HUDEP-2 (cell line): Measurements from ENCODE around the gene CACNG8.

Experiments used
- DNase-seq, 76 experiments: peaks; one replicate each; lab custom pipeline; 2025; ENCODE audit not compliant: unreplicated experiment in 76 of 76; lab: John Stamatoyannopoulos, UW

CACNG8 gene

DNA sequence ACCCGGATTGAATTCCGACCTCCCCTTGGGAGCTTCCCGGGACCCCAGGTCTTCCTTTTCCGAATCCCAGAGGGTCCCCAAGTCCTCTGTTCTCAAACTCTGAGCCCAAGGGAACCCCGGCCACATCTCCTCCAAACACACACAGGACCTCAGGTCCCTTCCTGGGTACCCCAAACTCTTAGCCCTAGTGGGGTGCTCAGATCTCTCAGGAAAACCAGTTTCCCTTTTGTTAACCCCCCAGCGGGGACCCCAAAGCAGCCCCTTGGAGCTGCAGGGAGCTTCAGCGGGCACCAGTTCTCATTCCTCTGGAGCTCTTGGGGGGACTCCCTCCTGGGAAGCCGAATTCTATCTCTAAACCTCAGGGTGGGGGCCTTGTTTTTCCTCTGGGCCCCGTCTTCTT is 29.5 kb downstream of the CACNG8 start:
- no peak for DNase-seq

DNA sequence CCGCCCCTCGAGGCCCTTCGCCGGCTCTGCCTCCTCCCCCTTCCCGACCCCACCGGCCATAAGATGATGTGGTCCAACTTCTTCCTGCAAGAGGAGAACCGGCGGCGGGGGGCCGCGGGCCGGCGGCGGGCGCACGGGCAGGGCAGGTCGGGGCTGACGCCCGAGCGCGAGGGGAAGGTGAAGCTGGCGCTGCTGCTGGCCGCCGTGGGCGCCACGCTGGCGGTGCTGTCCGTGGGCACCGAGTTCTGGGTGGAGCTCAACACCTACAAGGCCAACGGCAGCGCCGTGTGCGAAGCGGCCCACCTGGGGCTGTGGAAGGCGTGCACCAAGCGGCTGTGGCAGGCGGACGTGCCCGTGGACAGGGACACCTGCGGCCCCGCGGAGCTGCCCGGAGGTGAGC is 30.1 kb downstream of the CACNG8 start:
- DNase-seq = no peak

DNA sequence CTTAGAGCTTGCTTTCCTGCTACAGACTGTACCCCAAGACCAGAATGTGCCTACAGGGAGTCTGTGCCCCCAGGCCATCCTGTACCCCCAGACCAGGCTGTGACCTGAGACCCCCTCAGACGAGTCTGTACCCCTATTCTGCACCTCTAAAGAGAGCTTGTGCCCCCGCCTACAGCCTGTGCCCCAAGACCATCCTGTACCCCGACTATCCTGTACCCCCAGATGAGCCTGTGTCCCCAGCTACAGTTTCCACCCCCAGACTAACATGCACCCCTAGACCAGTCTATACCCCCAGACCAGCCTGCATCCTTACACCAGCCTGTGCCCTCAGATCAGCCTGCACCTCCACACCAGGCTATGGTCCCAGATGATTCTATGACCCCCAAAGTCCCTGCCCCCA is 30.7 kb downstream of the CACNG8 start:
- DNase-seq = no peak

DNA sequence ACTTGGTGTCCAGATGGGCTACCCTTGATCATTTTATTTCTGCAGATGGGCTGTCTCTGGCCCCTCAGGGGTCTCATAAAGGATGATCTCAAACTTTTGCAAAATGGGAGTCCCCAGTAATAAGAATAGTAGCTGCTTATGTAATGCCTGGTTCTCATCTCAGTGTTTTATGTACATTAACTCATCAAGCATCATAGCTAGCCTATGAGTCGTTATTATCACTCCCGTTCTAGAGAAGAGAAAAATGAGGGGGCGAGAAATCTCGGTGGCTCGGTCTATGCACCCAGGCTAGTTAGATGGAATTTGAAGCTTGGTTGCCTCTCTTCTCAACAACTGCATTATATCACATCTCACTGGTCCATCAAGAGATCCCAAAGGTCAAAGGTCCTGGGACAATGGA is 32.1 kb downstream of the CACNG8 start:
- DNase-seq = no peak

DNA sequence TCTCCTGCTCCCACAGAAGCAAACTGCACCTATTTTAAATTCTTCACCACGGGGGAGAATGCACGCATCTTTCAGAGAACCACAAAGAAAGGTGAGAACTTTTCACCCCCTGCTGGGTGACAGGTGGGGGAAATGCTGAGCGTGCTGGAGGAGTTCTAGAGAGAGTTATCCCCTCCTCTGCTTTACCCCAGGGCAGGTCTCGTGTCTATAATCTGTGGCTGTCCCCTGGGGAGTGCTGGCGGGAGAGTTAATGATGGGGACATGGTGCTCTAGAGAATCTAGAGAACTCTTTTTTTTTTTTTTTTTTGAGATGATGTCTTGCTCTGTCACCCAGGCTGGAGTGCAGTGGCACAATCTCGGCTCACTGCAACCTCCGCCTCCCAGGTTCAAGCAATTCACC is 35.5 kb downstream of the CACNG8 start:
- no peak for DNase-seq

DNA sequence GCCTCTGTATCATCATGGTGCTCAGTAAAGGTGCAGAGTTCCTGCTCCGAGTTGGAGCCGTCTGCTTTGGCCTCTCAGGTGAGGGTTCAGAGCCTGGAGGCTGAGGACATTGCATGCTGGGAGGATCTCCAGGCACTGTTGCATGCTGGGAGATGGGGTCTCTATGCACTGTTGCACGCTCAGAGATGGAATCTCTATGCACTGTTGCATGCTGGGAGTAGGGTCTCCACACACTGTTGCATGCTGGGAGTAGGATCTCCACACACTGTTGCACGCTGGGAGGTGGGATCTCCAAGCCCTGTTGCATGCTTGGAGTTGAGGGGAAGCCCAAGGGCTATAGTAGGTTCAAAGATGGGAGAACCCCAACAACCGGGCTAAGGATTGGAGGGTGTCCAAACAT is 37.0 kb downstream of the CACNG8 start:
- DNase-seq = no peak

DNA sequence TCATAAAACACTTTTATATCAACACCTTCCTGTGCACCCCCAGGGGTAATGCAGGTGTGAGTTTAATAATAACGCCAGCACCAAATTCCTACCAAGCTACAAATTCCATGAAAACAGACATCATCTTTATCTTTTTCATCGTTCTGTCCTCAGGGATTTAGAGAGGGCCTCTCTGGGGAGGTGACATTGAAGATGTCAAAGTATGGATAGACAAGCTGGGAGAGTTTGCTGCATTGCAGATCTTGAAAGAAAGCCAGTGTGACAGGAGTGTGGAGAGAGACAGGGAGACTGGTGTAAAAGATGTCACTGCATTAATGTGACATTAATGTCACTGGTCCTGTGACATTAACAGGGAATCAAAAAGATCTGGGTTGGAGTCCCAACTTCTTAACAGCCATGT is 38.8 kb downstream of the CACNG8 start:
- no peak for DNase-seq

DNA sequence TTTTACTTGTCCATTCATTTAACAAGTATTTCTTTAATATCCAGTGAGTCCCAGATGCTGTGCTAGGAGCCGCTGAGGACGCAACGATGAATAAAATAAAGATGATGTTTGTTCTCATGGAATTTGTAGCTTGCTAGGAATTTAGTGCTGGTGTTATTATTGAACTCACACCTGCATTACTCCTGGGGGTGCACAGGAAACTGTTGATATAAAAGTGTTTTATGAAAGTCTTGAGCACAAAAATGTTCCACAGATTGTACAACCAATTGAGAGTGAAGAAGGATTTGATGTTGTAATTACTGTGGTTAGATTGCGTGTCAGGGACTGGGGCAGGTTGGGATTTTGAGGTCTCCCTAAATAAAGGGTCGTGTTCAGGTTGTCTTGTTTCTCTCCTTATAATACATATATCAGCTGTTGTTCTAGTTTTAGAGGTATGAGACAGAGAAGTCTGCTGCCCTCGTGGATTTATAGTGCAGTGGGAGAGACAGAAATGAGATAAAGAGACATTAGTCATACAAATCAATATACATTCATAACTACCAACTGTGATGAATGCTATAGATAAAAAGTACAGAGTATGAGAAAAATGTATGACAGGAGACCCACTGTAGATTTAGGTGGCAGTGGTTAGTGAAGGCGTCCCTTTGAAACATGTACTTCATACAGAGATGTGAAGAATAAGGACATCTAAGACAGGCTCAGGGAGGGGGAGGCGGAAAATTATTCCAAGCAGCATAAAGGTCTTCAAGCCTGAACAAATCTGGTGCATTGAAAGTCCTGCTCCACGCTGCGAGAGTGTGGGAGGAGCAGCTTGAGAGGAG is 40.0 kb downstream of the CACNG8 start:
- DNase-seq = no peak

DNA sequence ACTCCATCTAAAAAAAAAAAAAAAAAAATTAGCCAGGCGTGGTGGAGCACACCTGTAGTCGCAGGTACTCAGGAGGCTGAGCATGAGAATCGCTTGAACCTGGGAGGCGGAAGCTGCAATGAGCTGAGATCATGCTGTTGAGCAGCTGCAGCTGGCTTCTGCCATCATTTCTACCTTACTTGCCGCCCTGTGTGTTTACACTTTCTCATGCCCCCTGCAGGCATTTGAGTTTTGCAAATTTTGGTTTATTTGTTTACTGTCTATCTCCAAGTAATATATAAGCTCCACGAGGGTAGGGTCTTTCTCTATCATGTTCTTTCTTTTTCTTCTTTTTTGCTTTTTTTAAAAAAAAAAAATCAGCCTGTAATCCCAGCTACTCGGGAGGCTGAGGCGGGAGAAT is 46.7 kb downstream of the CACNG8 start:
- no peak for DNase-seq

DNA sequence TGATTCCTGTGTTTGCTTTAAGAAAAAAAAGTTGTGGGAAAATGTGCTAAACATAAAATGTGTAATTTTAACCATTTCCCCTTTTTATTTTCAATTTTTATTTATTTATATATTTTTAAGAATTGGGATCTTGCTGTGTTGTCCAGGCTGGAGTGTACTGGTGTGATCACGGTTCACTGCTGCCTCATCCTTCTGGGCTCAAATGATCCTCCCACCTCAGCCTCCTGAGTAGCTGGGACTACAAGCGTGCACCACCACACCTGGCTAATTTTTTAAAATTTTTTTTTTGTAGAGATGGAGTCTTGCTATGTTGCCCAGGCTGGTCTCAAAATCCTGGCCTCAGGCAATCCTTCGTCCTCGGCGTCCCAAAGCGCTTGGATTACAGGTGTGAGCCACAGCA is 47.7 kb downstream of the CACNG8 start:
- no peak for DNase-seq

DNA sequence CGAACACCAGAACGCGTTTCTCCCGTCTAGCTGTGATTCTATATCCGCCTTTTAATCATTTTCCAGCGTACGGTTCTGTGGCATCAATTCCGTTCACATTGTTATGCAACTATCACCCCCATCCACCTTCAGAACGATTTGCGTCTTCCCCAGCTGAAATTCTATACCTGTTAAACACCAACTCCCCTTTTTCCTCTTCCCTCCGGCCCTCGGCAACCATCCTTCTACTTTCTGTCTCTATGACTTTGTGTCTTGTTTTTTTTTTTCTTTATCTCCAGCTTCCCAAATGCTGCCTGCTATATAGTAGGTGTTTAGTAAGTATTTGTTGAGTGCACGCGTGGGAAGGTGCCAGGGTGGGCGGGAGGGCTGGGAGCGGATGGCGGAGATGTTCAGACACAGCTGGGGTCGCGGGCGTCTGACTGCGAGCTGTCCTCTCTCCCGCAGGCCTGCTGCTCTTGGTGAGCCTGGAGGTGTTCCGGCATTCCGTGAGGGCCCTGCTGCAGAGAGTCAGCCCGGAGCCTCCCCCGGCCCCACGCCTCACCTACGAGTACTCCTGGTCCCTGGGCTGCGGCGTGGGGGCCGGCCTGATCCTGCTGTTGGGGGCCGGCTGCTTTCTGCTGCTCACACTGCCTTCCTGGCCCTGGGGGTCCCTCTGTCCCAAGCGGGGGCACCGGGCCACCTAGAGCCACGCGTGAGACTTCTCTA is 48.9 kb downstream of the CACNG8 start:
- DNase-seq = no peak

DNA sequence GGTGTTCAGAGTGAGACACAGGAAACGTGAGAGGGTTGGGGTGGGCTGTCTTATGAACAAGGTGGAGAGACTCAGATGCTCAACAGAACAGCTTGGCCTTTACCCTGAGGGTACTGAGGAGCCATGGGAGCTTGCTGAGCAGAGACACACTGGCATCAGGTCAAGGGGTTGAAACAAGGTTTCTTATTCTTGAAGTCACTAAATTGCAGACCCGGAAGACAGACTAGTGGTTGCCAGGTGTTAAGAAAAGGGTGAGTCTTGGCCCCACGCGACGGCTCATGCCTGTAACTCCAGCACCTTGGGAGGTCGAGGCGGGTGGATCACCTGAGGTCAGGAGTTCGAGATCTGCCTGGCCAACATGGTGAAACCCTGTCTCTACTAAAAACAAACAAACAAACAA is 51.1 kb downstream of the CACNG8 start:
- no peak for DNase-seq

DNA sequence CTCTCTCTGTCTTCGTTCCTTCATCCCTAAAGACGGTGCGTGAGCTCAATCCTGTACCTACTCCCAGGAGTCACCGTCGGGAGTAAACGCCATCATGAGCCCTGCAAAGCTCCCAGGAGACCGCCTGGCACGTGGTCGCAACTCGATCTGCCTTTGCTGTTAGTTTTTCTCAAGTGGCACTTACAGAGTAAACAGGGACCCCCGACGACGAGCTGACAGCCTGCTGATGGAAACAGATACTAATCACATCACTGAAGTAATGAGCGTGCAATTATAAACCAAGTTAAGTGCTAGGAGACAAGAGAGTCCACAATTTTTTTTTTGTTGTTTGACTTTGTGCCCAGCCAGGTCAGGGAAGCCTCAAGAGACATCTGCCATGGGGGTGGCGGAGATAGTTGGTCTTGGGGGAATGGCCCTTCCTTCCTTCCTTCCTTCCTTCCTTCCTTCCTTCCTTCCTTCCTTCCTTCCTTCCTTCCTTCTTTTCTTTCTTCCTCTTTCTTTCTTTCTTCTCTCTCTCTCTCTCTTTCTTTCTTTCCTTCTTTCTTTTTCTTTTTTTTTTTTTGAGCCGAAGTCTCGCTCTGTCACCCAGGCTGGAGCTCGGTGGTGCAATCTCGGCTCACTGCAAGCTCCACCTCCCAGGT is 52.3 kb downstream of the CACNG8 start:
- DNase-seq = no peak

DNA sequence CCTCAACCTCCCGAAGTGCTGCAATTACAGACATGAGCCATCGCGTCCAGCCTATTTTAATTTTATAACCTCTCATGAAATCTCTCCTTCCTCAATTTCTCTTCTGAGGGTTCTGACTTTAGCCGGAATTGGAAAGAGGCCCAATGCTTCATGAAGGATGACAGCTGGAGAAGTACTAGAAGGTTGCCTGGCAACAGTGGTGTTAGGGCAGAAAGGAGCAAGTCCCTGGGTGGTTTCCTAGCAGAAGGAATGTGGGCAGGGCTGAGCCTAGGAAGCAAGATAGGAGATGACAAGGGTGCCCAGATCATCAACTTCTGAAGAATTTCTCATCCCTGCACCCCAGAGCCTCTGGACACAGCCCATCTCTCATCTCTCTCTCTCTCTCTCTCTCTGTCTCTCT is 54.5 kb downstream of the CACNG8 start:
- no peak for DNase-seq

DNA sequence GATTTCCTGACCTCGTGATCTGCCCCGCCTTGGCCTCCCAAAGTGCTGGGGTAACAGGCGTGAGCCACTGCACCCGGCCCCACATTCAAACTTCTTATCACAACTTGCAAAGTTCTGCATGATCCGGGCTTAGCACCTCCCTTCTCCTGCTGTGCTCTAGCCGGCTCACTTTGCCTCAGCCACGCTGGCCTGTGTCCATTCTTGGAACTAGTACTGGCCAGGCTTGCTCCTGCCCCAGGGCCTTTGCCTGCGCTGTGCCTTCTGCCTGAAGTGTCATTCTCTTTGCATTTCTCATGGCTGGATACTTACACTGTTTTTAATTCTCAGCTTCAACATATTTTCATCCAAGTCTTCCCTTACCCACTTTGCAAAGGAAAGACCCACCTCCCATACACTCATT is 58.6 kb downstream of the CACNG8 start:
- no peak for DNase-seq

DNA sequence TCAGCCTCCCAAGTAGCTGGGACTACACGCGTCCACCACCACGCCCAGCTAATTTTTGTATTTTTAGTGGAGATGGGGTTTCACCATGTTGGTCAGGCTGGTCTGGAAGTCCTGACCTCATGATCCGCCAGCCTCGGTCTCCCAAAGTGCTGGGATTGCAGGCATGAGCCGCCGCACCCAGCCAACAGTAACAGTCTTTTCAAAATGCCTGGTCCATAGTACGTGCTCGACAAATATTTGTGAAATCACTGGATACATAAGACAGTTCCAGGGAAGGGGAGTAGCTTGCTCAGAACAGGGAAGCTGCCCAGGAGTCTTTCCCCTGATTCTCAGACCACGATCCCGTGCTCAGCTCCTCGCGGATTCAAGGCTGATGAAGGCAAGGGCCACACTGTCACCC is 59.2 kb downstream of the CACNG8 start:
- no peak for DNase-seq

DNA sequence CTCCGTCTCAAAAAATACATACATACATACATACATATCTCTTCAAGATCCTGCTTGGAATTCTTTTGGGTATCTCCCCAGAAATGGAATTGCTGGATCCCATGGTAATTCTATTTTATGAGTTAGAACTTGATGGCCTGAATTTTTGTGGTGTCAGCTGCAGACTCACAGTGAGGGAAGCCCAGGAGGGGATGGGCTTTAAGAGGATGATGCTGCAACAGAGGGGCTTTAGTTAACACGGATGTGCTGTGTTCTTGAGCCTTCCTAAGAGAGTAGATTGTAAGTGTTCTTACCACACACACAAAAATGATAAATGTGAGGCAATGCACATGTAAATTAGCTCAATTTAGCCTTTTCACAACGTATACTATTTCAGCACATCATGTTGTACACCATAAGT is 60.5 kb downstream of the CACNG8 start:
- DNase-seq = no peak

DNA sequence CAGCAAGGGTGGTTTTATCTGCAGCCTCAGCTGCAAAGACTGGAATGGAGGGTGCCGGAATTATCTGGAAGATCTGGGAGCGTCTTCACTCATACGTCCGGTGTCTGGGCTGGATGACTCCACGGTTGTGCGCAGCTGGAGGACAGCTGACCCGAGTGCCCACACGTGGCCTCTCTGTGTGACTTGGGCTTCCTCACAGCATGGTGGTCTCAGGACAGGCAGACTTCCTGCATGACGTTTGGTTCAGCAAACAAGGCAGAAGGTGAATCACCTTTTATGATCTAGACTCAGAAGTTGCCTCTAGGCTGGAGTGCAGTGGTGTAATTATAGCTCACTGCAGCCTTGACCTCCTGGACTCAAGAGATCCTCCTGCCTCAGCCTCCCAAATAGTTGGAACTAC is 61.9 kb downstream of the CACNG8 start:
- no peak for DNase-seq

DNA sequence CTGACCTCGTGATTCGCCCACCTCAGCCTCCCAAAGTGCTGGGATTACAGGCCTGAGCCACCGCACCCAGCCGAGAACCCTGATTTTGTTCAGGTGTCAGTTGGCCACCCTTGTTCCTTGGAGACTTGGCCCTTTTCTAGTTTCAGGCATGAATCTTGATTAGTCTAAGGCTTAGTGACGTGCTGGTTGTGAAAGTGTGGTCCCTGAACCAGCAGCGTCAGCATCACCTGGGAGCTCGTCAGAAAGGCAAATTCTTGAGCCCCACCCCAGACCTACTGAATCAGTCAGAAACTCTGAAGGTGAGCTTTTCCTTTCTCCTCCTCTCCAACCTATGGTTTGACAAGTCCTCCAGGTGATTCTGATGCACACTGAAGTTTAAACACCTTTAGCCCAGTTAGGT is 63.9 kb downstream of the CACNG8 start:
- no peak for DNase-seq

DNA sequence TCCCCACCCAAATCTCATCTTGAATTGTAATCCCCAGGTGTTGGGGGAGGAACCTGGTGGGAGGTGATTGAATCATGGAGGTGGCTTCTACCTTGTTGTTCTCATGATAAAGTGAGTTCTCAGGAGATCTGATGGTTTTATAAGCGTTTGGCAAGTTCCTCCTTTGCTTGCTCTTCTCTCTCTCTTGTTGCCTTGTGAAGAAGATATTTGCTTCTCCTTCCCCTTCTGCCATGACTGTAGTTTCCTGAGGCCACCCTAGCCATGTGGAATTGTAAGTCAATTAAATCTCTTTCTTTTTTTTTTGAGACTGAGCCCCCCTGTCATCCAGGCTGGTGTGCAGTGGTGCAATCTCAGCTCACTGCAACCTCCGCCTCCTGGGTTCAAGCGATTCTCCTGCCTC is 66.6 kb downstream of the CACNG8 start:
- no peak for DNase-seq

DNA sequence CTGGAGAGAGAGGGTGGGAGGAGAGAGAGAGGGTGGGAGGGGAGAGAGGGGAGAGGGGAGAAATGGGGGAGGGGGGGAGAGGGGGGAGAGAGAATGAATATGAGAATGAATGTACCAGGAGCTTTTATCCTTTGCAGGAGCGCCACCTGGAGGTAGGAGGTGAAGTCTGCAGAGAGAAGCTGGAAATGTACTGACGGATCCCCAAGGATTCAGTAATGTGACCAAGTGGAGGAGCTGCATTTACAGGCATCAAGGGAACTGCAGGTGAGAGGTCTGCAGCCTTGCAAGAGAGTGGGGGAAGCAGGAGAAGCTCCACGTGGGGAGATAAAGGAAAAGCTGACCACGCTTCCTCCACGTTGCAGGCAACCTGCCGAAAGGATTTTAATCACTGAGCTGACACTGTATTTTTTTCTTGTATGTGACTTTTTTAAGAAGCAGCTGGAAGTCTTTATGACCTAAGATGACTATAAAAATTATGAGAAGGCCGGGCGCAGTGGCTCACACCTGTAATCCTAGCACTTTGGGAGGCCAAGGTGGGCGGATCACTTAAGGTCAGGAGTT is 67.3 kb downstream of the CACNG8 start:
- DNase-seq = peak in 53 of 76 experiments; percentile 4 to 68 (median 39)
